ENCODE results near the gene NEAT1. TPM values are rescaled to one million over a fixed set of nuclear protein-coding genes. Genes with fewer than 3 reads are reported as not detected.
"Not testable (repeated sequence)": the region's sequence is repeated elsewhere in the genome, so short reads cannot be mapped to it uniquely, and the experiment has no call there.

NEAT1 gene
- total RNA-seq, 1 donor, result 818 TPM

DNA sequence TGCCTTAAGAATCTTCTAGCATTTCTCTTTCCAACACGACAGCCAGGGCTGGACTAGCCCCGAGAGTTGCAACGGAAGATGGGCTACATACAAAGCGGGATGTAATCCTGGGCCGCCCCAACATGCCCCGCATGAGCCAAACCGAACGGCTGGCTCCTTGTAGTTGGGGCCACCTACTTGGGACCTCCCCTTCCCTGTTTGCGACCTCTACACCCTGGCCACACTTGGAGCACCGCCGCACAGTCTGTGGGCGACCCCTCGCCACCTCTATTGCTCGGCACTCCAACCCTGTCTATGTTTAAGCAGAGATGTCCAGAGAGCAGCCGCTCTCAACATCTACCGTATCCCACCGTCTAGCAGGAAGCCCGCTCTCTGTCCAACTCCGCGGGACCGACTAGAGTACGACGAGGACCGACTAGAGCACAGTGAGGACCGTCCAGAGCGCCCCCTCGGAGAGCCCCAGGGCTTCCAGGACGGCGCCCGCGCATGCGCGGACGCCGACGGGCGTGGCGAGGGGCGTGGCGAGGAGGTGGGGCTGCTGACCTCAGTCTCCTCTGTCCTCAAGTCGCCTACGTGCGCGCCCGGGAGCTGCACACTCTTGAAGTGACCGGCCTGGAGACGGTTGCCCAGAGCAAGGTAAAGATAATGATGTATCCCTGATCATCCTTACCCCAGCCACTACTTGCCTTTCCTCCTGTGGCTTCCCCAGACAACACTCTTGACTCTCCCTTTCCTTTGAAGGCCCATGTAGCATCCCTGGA is 32.3 kb downstream of the NEAT1 start:
- H3K79me2 ChIP-seq (ENCODE audit: insufficient read depth, low read length), result peaks cover 27% of the 10 kb centered on the region
- DNase-seq (ENCODE audit: insufficient read length, low spot score, missing footprints), result peak; percentile 95
- no peaks in the 10 kb centered on the region for H3K9me3 ChIP-seq (ENCODE audit: low read depth, low read length)
- H3K27me3 ChIP-seq (ENCODE audit: insufficient read depth, low read length), result no peaks in the 10 kb centered on the region
- TF ChIP-seq, protein P1, sequence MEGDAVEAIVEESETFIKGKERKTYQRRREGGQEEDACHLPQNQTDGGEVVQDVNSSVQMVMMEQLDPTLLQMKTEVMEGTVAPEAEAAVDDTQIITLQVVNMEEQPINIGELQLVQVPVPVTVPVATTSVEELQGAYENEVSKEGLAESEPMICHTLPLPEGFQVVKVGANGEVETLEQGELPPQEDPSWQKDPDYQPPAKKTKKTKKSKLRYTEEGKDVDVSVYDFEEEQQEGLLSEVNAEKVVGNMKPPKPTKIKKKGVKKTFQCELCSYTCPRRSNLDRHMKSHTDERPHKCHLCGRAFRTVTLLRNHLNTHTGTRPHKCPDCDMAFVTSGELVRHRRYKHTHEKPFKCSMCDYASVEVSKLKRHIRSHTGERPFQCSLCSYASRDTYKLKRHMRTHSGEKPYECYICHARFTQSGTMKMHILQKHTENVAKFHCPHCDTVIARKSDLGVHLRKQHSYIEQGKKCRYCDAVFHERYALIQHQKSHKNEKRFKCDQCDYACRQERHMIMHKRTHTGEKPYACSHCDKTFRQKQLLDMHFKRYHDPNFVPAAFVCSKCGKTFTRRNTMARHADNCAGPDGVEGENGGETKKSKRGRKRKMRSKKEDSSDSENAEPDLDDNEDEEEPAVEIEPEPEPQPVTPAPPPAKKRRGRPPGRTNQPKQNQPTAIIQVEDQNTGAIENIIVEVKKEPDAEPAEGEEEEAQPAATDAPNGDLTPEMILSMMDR (IDR thresholded peaks at IDR 0.05; ENCODE audit: extremely low read depth, low read depth, low read length), result no peak
- peak overlapping the region; percentile 70 for H3K4me3 ChIP-seq (ENCODE audit: insufficient read depth, low read length)
- peak overlapping the region; percentile 84 for H3K27ac ChIP-seq (ENCODE audit: low read depth, low read length)
- peaks cover 30% of the 10 kb centered on the region for H3K4me1 ChIP-seq (ENCODE audit: insufficient read depth, low read length)
- H3K36me3 ChIP-seq (ENCODE audit: insufficient read depth, low read length), result peaks cover 8% of the 10 kb centered on the region
- peak overlapping the region; percentile 87 for H3K4me2 ChIP-seq (ENCODE audit: insufficient read depth, low read length)
- no peak overlapping the region for H2AFZ ChIP-seq (ENCODE audit: low read length)
- peaks cover 7% of the 10 kb centered on the region for H4K20me1 ChIP-seq (ENCODE audit: insufficient read depth, low read length)

DNA sequence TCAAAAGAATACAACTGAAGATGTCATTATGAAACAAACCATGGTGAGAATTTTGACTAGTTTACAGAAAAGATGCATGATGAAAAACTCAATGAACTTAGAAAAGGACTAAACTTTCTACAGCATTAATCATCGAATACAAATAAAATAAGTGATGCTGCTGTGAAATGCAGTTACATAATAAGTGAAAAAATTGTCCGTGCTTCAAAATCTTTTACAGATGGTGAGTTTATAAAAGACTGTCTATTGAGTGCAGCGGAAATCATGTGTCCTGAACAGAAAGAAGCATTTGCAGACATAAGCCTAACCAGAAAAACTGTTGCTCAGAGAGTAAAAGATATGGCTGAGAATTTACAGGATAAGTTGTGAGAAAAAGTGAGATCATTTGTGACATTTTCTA is 33.8 kb downstream of the NEAT1 start:
- no peak overlapping the region for H3K4me3 ChIP-seq (ENCODE audit: insufficient read depth, low read length)
- peaks cover 7% of the 10 kb centered on the region for H4K20me1 ChIP-seq (ENCODE audit: insufficient read depth, low read length)
- H3K27ac ChIP-seq (ENCODE audit: low read depth, low read length), result peak overlapping the region; percentile 28
- H3K4me2 ChIP-seq (ENCODE audit: insufficient read depth, low read length), result no peak overlapping the region
- no peak for DNase-seq (ENCODE audit: insufficient read length, low spot score, missing footprints)
- TF ChIP-seq, protein P1 (IDR thresholded peaks at IDR 0.05; ENCODE audit: extremely low read depth, low read depth, low read length), result no peak
- H3K36me3 ChIP-seq (ENCODE audit: insufficient read depth, low read length), result peaks cover 8% of the 10 kb centered on the region
- no peaks in the 10 kb centered on the region for H3K9me3 ChIP-seq (ENCODE audit: low read depth, low read length)
- peaks cover 27% of the 10 kb centered on the region for H3K79me2 ChIP-seq (ENCODE audit: insufficient read depth, low read length)
- no peaks in the 10 kb centered on the region for H3K27me3 ChIP-seq (ENCODE audit: insufficient read depth, low read length)
- H2AFZ ChIP-seq (ENCODE audit: low read length), result no peak overlapping the region
- H3K4me1 ChIP-seq (ENCODE audit: insufficient read depth, low read length), result peaks cover 30% of the 10 kb centered on the region

DNA sequence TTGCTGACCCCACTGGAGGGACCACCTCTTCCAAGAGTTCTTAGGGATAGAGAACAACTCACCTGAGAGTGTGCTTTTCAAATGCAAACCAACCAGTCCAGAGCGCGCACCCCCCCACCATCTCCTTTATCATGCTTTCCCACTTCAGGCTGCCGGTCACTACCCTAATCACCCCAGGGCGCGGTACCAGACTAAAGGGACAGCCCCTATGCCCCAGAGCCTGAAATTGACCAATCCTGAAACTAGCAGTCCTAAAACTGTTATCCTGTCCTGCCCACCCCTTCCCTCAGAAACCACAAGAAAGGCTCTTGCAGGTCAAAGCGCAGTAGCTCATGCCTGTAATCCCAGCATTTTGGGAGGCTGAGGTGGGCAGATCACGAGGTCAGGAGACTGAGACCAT is 37.0 kb downstream of the NEAT1 start:
- Histone ChIP-seq H4K20me1 (ENCODE audit: insufficient read depth, low read length) (no peaks in the 10 kb centered on the region), H3K36me3 (ENCODE audit: insufficient read depth, low read length) (peaks cover 8% of the 10 kb centered on the region), H3K27ac (ENCODE audit: low read depth, low read length) (no peak overlapping the region), H2AFZ (ENCODE audit: low read length) (no peak overlapping the region), H3K27me3 (ENCODE audit: insufficient read depth, low read length) (no peaks in the 10 kb centered on the region), H3K4me3 (ENCODE audit: insufficient read depth, low read length) (no peak overlapping the region), H3K4me1 (ENCODE audit: insufficient read depth, low read length) (peaks cover 12% of the 10 kb centered on the region), H3K4me2 (ENCODE audit: insufficient read depth, low read length) (no peak overlapping the region), H3K79me2 (ENCODE audit: insufficient read depth, low read length) (peaks cover 23% of the 10 kb centered on the region), H3K9me3 (ENCODE audit: low read depth, low read length) (no peaks in the 10 kb centered on the region)
- TF ChIP-seq, protein P1 (IDR thresholded peaks at IDR 0.05; ENCODE audit: extremely low read depth, low read depth, low read length), result no peak
- DNase-seq (ENCODE audit: insufficient read length, low spot score, missing footprints), result peak; percentile 58

DNA sequence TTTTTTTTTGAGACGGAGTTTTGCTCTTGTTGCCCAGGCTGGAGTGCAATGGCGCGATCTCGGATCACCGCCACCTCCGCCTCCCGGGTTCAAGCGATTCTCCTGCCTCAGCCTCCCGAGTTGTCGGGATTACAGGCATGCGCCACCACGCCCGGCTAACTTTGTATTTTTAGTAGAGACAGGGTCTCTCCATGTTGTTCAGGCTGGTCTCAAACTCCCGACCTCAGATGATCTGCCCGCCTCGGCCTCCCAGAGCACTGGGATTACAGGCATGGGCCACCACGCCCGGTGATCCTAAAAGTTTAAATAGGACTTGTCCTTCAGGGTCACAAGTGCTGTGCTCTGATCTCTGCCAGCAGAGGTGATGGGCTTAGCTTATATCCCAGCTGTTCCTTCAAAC is 42.9 kb downstream of the NEAT1 start:
- DNase-seq (ENCODE audit: insufficient read length, low spot score, missing footprints); H4K20me1 ChIP-seq (ENCODE audit: insufficient read depth, low read length); H3K27me3 ChIP-seq (ENCODE audit: insufficient read depth, low read length); H3K36me3 ChIP-seq (ENCODE audit: insufficient read depth, low read length); H3K4me3 ChIP-seq (ENCODE audit: insufficient read depth, low read length); H3K4me2 ChIP-seq (ENCODE audit: insufficient read depth, low read length); H3K27ac ChIP-seq (ENCODE audit: low read depth, low read length); H3K79me2 ChIP-seq (ENCODE audit: insufficient read depth, low read length); H2AFZ ChIP-seq (ENCODE audit: low read length); H3K9me3 ChIP-seq (ENCODE audit: low read depth, low read length); H3K4me1 ChIP-seq (ENCODE audit: insufficient read depth, low read length): not testable (repeated sequence)

DNA sequence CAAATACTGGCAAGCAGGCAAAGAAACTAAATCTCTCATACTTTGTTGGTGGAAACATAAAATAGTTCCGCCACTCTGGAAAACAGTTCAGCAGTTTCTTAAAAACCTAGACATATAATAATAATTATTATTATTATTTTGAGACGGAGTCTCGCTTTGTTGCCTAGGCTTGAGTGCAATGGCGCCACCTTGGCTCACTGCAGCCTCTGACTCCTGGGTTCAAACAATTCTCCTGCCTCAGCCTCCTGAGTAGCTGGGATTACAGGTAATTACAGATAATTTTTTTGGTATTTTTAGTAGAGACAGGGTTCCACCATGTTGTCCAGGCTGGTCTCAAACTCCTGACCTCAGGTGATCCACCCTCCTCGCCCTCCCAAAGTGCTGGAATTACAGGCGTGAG is 44.7 kb downstream of the NEAT1 start:
- H3K79me2 ChIP-seq (ENCODE audit: insufficient read depth, low read length), result peaks cover 16% of the 10 kb centered on the region
- H3K4me3 ChIP-seq (ENCODE audit: insufficient read depth, low read length); DNase-seq (ENCODE audit: insufficient read length, low spot score, missing footprints); H3K36me3 ChIP-seq (ENCODE audit: insufficient read depth, low read length); H3K27me3 ChIP-seq (ENCODE audit: insufficient read depth, low read length); H4K20me1 ChIP-seq (ENCODE audit: insufficient read depth, low read length); H3K27ac ChIP-seq (ENCODE audit: low read depth, low read length); H3K4me2 ChIP-seq (ENCODE audit: insufficient read depth, low read length); H3K9me3 ChIP-seq (ENCODE audit: low read depth, low read length); H2AFZ ChIP-seq (ENCODE audit: low read length): not testable (repeated sequence)
- H3K4me1 ChIP-seq (ENCODE audit: insufficient read depth, low read length), result peaks cover 11% of the 10 kb centered on the region
